Raji (cell line): ENCODE data around the gene WIPF3.

Experiments
- POLR2A ChIP-seq: IDR thresholded peaks from 2 replicates; pipeline ENCODE4 v1.6.1; 2011; ENCODE audit warnings: low read depth, low read length, control low read depth; ENCODE audit not compliant: insufficient read depth

The WIPF3 gene

DNA sequence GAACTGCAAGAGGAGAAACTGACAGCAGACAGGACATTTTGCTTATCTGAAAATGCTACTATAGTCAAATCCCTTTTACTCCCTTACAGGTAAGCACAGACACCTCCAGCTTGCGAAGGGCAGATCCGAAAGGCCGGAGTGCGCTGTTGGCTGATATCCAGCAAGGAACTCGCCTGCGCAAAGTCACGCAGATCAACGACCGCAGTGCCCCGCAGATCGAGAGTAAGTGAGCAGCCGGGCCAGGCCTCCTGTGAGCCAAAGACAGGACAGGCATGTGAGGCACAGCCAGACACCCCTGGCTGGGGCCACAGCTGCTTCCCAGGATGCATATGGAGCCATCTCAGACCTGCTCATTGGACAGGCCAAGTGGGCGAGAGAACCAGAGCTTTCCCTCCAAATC is 69.4 kb downstream of the WIPF3 start:
- TF ChIP-seq POLR2A, result no peak

DNA sequence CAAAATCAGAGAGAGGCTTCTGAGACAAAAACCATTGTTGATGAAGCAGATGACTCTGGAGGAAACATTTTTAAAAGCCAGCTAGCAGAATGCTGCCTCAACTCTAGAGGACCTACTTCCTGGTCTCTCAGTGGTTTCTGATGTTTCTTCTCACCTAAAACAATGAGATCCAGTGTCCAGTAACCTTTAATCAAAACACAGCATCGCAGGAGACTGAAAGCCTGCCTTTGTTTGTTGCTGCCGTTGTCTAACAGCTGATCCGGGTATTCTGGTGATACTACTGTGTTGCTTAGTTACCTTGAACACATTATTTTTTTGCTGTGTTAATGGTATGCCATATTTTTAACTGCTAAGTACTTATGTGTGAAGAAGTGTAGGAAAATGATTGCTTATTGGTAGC is 70.9 kb downstream of the WIPF3 start:
- no peak for TF ChIP-seq POLR2A

DNA sequence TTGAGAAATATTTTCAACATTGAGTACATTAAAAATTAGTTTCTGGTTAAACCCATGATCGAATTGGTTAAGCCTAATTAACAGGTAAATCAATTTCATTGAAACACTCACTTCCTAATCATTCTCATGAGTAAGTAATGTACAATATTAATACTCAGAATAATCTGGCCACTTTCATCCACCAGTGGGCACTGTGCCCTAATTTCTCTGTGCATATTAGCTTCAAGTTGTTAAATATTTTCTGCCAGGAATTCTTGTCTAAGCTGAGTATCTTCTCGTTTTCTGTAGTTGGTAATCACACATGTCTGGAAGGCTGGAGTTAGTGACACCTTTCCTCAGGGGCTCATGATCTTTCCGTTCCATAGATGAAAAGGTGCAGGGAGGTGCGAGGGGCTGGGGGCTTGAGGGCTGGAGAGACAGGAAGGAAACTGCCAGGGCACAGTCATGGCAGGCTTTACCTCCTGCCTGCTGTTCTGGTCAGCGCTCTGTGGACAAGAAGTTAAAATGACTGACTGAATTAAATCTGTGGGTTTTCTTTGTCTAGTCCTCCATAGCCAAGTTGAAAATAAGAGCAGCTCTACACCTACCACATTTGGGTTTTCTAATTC is 71.9 kb downstream of the WIPF3 start:
- TF ChIP-seq POLR2A, result no peak

- TF ChIP-seq POLR2A, result no peak
These were observed 73.3 kb downstream of the WIPF3 start for GRCh38 chr7:29879609-29880008.

- no peak for TF ChIP-seq POLR2A
These were observed 75.4 kb downstream of the WIPF3 start for GRCh38 chr7:29881724-29882123.

DNA sequence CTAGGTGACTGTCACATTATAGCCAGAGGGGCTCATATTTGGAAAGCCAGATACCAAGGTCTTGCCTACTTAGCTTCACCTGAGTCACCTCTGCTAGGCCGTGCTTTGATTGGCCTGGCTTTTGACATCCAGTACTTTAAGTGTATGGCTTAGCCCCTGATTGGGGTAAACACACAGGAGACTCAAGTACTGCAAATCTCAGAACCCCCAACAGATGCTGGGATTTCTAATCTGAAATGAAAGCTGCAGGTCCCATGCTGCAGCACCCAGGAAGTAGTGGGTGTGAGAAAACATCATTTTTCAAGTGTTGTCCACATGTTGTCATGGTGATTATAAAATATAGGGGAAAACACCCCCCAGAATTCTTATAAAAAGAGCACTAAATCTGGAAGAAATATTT is 76.2 kb downstream of the WIPF3 start:
- no peak for TF ChIP-seq POLR2A

DNA sequence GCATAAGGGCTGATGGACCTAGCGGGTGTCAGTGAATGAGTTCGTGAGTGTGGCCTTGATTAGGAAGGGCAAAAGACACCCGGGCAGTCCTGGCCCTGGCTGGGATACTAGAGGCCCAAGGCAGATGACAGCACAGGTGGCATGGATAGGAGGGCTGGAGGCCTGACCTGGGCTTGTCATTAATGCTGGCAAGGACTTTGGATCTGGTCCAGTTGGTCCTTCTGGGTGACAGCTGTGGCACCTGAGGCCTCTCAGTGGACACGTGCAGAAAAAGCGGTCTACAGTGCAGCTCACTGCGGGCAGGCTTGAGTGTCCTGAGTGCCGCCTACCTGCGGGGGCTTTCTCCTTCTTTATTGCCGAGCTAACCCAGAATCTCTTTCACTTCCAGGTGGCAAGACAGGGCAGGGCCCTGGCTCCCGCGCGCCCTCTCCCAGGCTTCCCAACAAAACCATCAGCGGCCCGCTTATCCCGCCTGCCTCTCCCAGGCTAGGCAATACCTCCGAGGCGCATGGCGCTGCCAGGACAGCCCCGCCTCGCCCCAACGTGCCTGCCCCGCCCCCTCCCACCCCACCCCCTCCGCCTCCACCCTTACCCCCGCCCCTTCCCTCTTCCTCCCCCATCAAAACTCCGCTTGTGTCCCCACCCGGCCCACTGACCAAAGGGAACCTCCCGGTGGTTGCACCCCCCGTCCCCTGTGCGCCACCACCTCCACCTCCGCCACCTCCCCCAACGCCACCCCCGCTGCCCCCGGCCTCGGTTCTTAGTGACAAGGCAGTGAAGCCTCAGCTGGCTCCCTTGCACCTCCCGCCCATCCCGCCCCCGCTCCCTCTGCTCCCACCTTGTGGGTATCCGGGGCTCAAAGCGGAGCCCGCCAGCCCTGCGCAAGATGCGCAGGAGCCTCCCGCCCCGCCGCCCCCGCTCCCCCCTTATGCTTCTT is 77.4 kb downstream of the WIPF3 start:
- no peak for TF ChIP-seq POLR2A

DNA sequence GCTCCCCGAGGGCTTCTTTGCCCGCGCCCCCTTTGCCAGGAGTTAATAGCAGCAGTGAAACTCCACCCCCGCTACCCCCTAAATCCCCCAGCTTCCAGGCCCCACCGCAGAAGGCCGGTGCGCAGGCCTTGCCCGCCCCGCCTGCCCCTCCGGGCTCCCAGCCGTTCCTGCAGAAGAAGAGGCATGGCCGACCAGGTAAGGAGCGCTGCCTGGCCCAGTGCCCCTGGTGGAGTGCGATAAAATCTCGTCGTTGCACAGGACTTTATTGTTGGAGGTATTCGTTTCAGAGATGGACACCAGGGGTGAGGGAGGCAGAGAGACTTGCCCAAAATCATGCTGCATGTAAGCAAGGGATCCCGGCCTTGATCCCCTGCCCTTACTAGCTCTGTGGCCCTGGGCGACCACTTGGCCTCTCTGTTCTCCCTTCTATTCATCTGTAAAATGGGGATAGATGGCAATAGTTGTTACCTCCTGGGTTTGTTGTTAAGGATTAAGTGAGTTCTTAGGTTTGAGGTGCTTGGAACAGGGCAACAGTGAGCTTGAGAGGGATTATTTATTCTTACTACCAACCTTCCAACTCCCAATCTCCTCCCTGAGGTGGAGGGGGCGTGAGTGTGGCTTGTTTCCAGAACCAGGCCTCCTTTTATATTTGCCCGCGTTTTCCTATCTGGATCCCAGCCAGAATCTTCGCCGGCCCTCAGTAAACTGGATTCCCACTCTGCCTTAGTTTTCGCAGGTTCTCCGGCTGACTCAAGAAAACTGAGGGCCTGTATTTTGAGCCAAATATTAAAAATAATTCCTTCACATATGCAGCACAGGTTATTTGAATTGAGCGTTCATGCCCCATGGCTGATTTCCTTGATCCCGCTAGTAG is 78.3 kb downstream of the WIPF3 start:
- no peak for TF ChIP-seq POLR2A

GRCh38 chr7:29885626-29886025 is 79.3 kb downstream of the WIPF3 start:
- no peak for TF ChIP-seq POLR2A

DNA sequence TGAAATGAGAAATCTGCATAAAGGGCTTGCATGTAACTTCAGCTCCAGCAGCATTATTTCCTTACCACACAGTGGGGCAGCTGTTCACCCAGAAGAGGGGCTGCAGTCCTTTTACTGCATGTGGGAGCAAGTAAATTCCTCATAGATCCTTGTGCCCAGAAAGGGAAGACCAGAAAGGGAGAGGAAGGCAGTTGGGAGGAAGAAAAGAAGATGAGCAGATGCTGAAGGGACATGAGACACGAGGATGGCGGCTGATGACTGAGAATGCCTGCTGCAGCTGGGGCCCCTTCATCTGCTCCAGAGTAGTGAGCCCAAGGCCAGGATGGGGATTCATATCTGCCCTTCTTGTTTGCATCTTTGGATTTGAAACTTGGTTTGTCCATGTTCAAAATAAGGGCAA is 80.5 kb downstream of the WIPF3 start:
- no peak for TF ChIP-seq POLR2A

GRCh38 chr7:29888006-29888405 is 81.7 kb downstream of the WIPF3 start:
- no peak for TF ChIP-seq POLR2A

GRCh38 chr7:29889288-29889687 is 83.0 kb downstream of the WIPF3 start:
- no peak for TF ChIP-seq POLR2A

DNA sequence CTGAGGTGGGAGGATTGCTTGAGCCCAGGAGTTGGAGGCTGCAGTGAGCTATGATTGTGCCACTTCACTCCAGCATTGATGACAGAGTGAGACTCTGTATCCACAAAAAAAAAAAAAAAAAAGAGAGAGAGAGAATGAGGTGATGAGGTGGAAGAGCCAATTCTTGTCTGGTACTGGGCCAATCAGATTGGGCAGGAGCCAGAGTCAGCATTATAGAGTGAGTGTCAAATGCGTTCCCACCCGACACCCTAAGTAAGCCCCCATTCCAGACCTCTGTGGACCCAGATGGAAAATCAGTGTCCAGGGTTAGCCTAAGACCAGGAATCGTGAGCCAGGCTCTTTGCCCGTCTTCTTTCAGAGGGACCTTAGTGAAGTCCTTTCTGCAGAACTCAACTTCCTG is 83.9 kb downstream of the WIPF3 start:
- TF ChIP-seq POLR2A, result no peak

DNA sequence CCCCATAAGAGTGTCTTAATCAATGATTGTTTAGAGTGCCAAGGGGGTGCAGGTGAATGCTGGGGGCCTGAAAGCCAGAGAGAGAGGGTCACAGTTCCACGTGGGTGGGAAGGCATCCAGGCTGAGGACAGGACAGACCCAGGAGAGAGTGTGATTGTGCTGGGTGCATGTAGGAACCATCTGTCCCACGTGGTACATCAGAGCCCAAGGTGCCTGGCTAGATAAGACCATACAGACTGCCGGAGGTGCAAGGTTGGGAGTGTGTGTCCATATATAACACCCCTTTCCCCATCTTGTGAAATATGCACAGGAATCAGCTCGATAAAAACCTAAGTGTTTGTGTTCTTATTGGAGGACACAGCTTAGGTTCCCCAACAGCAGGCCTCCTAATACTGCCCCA is 85.5 kb downstream of the WIPF3 start:
- TF ChIP-seq POLR2A, result no peak

- no peak for TF ChIP-seq POLR2A
These were observed 85.9 kb downstream of the WIPF3 start for GRCh38 chr7:29892231-29892630.
